GM18498 (cell line): Measurements from ENCODE around the gene ERC2.

Experiments
- ATAC-seq: cut with Tn5 transposase; IDR thresholded peaks from one replicate; pipeline ENCODE4 v1.9.1; 2021; ENCODE audit warnings: mild to moderate bottlenecking, moderate library complexity; ENCODE audit not compliant: unreplicated experiment

ERC2 gene

DNA sequence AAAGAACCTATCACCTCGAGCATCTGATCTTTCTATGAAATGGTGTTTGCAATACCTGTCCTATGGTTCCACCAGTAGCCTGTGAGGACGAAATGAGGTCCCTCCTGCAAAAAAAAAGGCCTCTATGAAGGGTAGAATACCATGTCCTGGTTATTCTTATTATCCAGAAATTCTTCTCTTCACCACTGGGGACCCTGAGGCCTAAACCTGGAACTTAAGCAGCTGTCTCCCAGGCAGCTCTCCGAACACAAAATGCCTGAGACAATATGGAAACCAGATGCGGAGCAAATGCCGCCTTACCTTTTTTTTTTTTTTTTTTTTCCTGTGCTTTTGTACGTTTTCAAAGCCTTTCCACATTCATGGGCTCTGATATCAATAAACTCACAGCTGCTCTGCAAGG, 919.1 kb downstream of the ERC2 start:
- ATAC-seq: no peak

DNA sequence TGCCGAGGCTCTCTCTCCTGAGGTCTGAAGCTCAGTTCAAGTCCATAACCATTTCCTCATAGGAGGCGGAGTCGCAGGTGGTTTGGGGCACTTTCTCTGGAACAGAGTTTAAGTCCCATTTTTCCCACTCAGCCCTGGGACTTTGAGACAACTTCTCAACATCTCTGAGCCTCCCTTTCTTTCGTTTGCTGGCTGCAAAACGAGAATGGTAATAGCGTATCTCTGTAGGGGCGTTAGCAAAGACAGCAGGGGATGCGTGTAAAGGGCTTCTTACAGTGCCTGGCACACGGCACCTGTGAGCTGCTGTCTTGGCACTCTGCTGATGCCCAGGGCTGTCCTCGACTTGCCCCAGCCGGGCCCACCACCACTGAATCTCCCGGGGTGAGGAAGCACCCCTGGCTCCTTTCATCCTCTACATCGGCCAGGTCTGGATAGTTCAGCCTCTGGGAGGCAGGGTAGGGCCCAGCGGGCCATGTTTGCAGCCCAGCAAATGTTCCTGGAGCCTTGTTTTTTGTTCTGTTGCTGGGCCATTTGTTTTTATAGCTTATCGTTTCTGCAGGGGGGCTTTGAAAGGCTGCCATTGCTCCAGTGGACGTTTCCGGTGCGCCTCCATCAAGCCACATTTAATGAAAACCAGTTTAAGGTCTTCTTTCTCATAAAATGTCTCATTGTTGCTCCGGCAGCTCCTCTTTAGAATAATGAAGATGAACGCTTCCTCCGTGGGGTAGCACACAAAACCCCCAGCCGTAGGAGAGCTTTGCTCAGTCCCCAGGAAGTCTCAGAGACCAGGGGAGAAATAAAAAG, 921.2 kb downstream of the ERC2 start:
- no peak for ATAC-seq

DNA sequence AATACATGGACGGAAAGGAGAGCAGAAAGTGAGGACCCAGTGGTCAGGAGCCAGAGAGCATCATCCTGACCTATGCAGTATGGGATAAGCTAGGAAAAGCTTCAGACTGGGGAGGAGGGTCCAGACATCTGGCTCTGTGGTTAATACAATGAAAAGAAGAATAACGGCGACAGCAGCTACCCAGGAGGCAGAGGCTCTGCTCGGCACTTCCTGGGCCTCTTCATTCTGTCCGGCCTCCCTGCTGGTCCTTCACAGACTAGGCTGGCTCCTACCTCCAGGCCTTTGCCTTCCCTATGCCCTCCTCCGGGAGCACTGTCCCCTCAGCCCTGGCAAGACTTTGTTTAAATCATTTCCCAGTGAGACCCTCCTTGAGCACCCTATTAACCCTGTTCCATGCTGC, 922.3 kb downstream of the ERC2 start:
- no peak for ATAC-seq

DNA sequence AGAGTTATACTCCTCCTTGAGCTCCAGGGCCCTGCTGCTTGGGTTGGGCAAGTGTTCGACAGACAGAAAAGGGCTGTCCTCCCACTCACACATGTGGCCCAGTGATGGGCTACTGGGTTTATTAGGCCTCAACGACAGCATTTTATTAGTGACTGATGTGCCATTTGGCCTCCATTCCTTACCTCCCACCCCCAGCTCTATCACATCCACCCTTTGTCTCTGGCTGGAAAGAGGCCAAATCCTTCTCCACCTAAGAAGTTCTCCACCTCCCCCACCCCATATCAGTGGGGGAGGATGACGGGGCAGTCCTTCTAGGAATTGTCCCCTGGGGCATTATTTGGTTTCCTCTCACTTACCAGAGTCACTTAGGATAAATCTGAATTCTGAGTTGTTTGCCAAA, 924.0 kb downstream of the ERC2 start:
- ATAC-seq: no peak

DNA sequence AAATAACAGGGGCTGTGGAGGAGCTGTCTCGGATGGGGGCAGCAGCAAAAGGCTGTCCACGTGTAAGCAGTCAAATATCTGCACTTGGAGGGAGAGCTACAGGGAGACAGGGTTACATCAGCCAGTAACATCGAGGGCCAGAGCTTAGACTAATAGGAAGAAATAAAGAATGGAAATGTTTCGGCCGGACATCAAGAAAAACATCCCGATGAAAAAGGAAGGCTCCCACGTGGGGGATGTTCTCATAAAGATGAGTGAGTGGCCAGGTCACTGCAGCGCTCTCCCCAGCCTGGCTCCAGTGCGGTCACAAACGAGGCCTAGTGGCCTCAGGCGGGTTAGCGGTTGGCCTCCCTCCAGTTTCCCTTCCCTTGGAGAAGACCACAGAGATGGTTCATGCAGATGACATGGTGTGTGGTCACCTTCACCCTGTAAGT, 925.1 kb downstream of the ERC2 start:
- ATAC-seq: no peak

DNA sequence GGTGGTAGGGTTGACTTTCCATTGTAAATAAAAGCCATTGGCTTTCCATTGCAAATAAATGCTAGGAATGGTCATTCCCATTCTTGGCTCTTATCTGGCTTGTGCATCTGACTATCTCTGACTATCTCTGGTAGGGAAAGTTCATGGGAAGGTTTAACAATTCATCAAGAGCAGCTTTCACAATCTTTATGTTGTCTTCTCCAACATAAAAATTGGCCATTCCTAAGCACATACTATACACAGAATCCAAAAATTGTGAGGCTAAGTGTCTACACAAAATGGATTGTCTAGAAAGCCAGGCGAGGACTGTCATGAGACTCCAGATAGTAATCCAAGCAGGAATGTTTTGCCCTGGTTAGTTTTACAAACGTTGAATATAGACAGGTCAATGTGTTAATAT, 926.8 kb downstream of the ERC2 start:
- no peak for ATAC-seq

DNA sequence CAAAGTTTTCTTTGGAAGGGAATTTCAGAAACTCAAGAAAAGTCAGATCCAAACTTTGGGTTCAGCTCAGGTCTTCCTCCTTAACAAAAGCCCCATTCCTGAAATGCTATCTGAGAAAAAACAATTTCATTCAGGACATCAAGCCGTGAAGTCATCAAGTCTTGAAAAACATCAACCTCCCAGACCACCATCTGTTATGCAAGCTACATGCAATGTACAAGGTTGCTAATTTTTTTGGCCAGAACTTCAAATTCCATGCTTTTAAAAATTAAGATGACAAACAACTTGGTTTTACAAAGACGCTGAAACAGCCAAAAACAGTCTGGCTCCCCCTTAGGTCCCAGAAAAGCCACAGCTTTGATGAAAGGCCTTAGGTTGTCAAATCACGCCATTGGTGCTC, 927.3 kb downstream of the ERC2 start:
- ATAC-seq: no peak

DNA sequence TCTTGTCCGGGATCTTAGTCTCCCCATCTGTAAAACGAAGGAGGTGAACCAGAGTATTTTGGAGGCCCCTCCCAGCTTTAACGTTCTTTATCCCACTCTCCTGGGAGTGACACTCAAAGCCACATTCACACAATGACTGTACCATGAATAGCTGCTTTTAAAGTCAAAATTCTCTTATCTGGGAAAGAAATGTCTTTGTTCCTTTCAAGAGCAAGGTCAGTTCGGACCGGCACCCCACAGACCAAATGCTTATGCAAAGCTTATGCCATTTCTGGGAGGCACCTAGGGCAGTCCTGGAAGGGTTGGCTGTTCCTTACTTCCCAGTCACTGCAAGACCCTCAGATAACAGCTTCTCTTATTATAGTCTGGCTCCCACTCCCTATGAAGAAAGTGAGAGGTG, 927.7 kb downstream of the ERC2 start:
- ATAC-seq: no peak

DNA sequence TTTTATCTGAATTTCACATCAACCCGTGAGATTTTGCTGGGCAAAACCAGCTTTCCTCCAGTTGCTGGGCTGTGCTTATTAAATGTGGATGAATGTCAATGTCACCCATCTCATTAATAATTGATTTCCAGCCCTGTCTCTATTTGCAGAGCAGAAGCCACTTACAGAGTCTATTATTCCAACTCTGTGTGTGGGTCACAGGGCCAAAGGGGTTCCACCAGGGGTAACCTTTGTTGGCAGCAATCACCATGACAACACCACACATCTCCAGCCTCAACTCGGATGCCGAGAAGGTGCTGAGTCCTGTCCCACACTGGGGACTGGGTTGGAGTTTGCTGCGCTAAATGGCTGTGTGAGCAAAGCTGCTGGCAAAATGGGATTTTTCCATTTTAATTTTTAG, 930.1 kb downstream of the ERC2 start:
- no peak for ATAC-seq

DNA sequence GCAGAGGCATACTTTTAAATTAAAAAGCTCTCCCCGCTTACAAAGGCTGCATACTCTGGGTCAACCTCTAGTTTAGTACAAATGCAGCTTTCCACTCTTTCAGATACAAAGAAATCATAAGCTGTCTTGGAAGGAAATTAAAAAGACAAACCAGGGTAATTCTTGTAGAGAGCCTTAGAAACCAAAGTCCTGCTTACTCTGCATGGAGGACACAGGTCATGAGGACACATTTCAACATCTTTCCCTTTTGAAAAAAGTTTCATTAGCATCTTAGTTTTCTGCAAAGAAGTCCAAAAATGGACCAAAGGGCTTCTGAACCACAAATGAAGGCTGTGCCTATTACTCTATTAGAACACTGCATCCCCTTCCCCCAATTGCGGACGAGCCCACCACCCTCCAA, 930.7 kb downstream of the ERC2 start:
- ATAC-seq: no peak

DNA sequence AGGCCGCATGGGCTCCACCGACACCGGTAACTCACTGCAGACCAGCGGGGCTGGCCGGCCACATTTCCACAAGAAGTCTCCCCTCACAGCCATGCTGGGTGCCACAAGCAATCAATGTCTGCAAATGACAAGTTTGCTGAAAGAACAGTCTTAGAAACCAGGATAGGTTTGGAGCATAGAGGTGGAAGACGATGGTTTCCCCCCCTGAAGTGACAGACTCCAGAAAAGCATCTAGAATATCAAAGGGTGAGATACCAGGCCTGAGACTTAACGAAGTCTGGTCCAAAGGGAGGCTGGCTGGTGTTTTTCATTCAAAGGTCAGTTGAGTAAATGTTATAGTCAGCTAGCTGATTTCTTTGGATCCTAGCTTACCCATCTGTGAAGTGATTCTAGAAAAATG, 931.1 kb downstream of the ERC2 start:
- no peak for ATAC-seq

DNA sequence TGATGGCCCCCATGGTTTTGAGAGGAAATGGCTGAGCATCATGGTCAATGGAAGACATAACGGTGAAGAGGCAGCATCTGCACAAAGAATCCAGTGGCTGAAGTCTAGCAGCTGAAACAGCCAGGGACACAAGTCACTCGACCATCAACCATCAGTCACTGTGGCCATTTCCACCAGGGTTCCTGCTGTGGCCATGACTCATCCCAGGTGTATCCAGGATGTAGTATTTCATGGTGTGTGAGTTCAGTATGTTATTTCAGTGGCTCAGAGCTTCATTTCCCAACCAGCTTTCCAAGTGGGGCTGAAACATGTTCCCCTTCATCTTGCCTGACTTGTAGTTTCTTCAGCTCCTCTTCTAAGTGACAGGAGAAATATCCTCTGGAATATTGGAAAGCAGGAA, 933.4 kb downstream of the ERC2 start:
- no peak for ATAC-seq

DNA sequence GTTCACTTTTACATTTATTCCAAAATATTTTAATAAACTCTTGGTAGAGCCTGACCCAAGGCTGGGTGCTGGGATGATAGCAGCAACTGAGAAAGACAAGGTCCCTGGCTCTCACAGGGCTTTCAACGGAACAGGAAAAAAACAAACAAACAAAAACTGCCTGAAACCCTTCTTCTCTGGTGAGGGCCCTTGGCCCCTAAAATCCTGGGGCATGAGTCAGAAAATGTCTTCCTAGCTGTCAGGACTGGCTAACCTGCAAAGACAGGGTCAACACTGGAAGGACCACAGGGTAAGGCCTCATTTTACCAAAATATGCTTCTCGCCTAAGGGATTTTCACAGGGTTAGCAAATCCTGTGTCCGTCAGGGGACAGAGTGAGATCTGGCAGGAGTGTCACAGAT, 935.5 kb downstream of the ERC2 start:
- ATAC-seq: no peak

DNA sequence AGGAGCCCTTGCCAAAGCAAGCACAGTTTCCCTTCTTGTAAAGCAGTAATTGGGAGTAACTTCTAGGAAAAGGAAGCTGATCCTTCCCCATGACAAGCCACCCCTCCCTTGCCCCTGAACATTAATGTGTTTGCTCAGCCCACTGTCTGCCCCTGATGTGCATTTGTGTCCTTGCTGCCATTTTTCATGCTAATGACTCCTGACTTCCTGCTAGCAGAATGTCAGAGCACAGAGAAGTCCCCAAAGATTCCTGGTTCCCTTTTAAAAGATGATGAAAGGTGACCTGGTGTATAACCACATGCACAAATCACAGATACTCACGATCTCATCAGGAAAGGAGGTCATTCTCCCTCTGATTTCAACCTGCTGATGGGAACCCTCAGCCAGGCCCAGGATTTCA, 936.9 kb downstream of the ERC2 start:
- no peak for ATAC-seq

DNA sequence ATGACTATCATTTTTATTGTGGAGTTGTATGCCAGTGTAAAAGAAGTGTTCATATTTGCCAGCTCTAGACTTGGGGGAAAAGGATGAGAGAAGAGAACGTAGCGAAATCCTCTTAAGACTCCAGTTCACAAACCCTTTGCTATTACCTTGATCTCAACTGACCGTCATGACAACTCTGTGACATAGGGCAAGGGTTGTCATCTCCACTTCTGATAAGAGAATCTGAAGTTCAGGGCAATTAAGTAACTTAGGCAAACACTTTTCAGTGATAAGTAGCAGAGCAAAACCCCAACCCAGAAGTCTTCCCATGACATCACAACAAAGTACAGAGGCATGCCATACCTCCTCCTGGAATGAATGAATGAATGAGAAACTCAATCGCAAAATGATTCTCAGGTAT, 940.9 kb downstream of the ERC2 start:
- ATAC-seq: no peak

DNA sequence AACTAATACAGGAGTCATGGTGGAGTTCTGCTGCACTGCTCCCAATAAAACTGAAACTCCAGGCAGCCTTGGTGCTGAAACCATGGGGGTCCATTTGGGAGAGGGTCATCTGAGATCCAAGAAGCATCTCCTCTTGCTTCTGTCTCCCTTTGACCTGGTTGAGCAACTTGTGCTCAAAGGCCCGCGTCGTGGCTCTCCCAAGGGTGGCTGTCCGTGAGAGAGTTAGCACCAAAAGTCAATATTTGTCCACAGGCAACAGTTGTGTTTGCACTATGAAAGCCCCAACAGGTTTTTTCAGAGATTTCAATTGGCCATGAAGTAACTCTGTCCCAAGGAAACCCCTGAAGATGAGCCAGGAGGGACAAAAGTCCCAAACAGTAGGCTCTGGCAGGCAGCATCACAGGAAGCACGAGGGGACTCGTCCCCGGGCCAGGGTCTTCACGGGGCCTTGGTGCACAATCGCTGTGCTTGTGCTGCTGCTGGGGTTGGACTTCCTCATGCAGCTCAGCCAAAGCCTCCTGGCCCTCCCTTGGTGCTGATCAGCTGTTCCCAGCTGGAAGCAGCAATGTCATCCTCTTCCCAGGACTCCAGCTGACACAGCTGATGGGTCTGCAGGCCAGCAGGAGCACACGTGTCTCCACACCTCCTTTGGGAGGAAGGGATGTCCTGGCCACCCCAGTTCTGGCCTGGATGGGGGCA, 941.8 kb downstream of the ERC2 start:
- no peak for ATAC-seq

DNA sequence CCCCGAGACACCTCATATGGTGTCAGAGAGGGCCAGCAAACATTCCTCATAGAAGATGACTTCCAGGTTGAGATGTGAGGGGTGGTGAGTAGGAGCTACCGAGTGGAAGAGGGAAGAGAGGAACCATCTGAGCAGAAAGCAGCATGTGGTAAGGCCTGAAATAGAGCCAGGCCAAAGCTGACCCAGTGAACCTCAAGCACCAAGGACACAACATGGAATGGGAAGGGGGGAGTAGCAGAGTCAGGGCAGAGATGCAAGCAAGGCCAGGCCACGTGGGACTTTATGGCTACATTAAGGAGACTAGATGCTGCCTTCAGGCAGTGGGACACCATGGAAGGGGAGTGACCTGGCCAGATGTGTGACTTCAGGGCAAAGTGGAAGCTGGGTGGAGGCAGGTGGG, 942.8 kb downstream of the ERC2 start:
- no peak for ATAC-seq

DNA sequence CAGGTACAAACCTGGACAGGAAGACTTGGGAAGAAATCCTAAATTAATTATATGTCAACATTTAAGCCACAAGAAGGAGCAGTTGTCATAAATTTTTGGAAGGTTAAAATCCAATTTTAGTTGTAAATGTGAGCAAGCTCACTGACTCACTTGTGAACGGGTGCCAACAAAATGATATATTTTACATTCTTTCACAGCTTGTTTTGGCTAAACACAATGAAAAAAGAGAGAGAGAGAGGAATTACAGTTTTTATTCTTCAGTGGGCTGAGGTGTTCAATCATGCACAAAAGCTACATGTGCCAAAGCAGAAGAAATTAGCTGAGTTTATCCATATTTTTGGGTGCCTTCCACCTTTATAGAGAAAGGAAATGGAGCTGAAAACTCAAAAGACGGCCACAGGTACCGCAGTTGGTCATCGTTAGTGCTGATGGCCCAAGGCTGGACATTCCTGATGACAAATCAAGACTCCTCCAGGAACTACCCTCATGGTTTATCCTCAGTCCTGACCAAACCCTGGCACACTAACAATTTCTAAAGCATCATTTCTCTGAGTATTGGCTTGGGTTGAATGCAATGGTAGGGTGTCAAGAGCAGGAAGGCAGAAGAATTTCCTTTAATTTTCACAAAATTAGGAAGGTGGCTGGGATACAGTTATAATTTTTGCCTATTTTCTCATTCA, 943.6 kb downstream of the ERC2 start:
- no peak for ATAC-seq

DNA sequence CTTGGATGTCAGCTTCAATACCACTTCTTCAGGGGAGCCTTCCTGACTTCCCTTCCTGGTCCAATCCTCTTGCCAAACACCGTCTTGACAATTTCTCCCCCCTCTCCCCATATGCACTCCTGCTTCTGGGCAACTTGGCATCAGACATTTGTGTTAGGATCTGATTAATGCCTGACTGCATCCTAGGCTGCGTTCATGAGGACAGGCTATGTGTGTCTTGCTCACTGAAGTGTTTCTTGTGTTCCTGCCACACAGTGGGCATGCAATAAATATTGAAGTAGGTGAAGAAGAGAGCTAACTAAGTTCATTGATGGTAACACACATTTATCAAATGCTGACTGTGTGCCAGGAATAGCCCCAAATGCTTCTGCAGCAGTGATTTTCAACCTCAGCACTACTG, 944.8 kb downstream of the ERC2 start:
- no peak for ATAC-seq

DNA sequence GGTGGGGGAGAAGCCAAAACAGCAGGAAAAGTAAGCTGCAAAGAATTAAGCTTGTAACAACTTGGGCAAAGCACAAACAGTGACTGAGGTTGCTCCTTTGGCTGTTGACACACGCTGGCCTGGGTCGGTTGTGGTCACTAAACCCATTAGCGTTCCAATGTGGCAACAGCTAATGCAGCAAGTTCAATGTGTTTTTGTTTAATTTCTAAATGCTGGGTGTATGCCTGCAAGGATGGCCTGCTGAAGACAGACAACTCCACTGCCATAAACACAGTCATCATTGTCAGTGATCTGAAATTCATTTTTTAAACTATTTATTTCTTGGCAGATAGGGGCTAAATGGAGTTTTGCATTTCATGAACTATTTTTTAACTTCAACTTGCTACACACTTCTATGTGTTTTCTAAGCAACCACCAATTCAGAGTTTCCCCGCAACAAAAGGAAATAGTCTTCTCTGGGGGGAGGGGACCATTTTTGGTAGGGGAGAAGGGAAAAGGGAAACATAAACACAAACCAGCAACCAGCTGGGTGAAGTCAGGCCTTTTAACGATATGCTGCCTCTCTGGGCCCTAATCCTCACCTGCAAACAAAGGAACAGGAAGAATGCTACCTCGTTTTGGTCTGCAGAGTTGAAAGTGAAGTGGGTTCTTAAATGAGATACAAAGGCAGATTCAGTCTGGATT, 946.4 kb downstream of the ERC2 start:
- no peak for ATAC-seq

DNA sequence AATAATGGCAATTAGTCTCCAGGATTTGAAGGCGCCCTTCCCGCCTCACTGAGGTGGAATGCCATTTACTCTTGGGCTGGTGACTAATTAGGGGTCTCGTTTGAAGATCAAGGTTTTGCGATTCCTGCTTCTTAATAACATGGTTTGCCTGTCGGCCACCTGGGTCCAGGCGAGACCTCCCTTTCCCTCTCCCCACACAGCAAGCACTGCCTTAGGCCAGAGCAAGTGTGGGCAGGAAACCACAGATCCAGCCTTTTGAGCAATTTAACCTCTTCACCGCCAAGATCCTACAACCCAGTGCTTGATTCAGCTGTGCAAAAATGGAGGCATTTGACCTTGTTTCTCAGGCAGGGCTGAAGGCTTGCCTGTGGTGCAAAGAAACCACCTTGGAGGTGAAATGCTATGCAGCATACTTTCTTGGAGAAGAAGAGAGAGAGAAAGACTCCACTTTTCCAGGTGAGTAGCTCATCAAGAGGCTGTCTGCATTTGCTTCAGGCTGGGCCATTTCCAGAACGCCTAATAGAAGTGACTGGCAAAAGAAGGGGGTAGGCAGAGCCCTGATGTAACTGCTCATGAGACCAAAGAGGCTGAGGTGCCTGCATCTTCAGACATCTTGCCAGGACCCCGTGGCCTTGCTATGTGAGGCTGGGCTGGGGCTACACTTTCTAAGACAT, 947.1 kb downstream of the ERC2 start:
- no peak for ATAC-seq
